ENCODE results near the gene SMIM36. TPM values are rescaled to one million over a fixed set of nuclear protein-coding genes. Genes with fewer than 3 reads are reported as not detected.
"Not testable (repeated sequence)": the region's sequence is repeated elsewhere in the genome, so short reads cannot be mapped to it uniquely, and the experiment has no call there.

The SMIM36 gene
- total and polyA plus RNA-seq, 12 donors: not detected

DNA sequence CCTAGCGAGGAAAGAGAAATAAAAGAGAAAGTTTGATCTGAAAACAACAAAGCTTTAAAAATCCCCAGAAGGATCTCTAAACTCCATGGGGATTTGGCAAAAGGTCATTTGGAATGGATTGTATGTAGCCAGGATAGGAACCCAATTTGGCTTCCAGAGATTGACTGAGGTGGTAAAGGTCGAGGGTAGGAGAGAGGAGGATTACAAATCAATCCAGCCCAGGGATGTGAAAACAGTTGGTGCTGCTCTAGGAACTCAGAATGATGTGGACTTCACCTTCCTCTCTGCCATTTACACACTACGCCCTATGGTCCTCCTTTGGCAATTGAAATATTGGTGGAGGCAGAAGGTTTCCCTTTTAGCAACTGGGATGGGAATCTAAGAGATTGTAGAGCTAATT, 18.8 kb upstream of the SMIM36 start:
- Histone ChIP-seq H3K4me3 (no peak overlapping the region), H3K4me1 (peaks cover 0 to 6% (median 0%) of the 10 kb centered on the region in 9 donors), H3K36me3 (no peaks in the 10 kb centered on the region), H3K9me3 (no peaks in the 10 kb centered on the region), H3K27ac (no peak overlapping the region), H3K27me3 (peaks cover 0 to 13% (median 0%) of the 10 kb centered on the region in 7 donors)
- TF ChIP-seq, protein P1, sequence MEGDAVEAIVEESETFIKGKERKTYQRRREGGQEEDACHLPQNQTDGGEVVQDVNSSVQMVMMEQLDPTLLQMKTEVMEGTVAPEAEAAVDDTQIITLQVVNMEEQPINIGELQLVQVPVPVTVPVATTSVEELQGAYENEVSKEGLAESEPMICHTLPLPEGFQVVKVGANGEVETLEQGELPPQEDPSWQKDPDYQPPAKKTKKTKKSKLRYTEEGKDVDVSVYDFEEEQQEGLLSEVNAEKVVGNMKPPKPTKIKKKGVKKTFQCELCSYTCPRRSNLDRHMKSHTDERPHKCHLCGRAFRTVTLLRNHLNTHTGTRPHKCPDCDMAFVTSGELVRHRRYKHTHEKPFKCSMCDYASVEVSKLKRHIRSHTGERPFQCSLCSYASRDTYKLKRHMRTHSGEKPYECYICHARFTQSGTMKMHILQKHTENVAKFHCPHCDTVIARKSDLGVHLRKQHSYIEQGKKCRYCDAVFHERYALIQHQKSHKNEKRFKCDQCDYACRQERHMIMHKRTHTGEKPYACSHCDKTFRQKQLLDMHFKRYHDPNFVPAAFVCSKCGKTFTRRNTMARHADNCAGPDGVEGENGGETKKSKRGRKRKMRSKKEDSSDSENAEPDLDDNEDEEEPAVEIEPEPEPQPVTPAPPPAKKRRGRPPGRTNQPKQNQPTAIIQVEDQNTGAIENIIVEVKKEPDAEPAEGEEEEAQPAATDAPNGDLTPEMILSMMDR (IDR thresholded peaks at IDR 0.05): no peak
- DNase-seq (no peak), ATAC-seq (no peak)
- 90 to 94% methylated on average over 3 of the region's 3 CpGs for WGBS, 2 donors
- intact Hi-C loops (cut with DNase I): loop anchor here in 4 of 10 donors (5.0 to 10.0 kb wide), 4 partner anchors 67 to 115 kb away; no protein-coding TSS in a partner anchor

DNA sequence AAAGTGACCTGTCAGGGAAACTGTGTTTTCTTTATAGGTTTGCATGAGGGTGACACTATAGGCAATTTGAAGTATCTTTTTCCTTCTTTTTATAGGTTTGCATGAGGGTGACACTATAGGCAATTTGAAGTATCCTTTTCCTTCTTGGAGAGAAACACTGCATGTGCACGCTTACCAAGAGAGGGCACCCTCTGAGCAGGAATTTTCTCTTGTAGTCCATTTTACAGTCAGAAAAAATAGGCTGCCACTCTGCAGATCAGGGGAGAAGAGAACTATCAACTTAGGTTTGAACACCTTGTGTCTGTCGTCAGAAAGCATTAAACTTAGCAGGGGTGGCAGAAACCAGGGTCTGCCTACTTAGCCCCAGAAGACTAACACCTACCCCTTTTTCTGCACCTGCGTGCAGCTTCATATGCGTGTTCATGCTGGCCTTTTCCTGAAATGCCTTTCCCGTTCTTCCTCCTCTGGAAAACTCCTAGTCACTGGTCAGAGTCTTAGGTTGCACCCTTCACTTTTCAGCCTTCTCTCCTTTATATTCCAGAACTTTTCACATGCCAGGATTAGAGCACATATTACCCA, 16.4 kb upstream of the SMIM36 start:
- Histone ChIP-seq H3K27me3 (peaks cover 0 to 9% (median 0%) of the 10 kb centered on the region in 7 donors), H3K4me1 (peaks cover 0 to 6% (median 0%) of the 10 kb centered on the region in 9 donors), H3K27ac (no peak overlapping the region), H3K4me3 (no peak overlapping the region), H3K9me3 (no peaks in the 10 kb centered on the region), H3K36me3 (no peaks in the 10 kb centered on the region)
- TF ChIP-seq, protein P1 (IDR thresholded peaks at IDR 0.05): peak; percentile 14 to 71 (median 60)
- WGBS, 2 donors: 66 to 69% methylated on average over 5 of the region's 5 CpGs
- ATAC-seq (peak in 7 of 8 donors; percentile 54 to 89 (median 83)), DNase-seq (peak in 1 of 2 donors; percentile 25)
- intact Hi-C loops (cut with DNase I): loop anchor here (1.0 to 10.0 kb wide), 16 partner anchors 74 to 1190 kb away; no protein-coding TSS in a partner anchor

DNA sequence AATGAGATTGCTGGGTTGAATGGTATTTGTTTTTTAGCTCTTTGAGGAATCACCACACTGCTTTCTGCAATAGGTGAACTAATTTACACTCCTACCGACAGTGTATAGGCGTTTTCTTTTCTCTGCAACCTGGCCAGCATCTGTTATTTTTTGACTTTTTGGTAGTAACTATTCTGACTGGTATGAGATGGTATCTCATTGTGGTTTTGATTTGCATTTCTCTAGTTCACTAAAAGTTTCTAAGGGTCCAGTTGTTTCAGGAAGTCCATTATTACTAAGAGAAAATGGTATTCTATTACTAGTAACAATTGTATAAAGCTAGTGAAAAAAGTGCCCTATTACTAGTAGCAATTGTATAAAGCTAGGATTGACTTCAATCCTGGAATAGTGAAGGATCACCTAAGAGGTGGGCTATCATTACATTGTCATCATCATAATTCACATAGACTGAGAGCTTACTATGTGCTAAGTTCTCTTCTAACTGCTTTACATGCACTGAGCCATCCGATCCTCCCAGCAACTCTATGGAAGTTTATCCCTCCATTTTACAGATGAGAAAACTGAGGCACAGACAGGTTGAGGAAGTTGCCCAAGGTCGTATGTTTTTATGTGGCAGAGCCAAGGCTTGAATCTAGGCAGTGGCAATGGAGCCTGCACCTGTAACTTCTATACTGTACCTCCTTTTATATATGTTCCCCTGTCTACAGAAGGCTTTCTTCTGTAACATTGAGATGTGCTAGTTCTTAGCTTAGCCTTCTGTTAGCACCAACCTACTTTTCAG, 13.4 kb upstream of the SMIM36 start:
- Histone ChIP-seq H3K27me3 (peaks cover 0 to 13% (median 4%) of the 10 kb centered on the region in 7 donors), H3K4me1 (peaks cover 0 to 12% (median 0%) of the 10 kb centered on the region in 9 donors), H3K36me3 (no peaks in the 10 kb centered on the region), H3K9me3 (no peaks in the 10 kb centered on the region), H3K4me3 (no peak overlapping the region), H3K27ac (no peak overlapping the region)
- ATAC-seq (no peak), DNase-seq (no peak)
- intact Hi-C loops (cut with DNase I): loop anchor here in 9 of 10 donors (5.0 to 10.0 kb wide), 9 partner anchors 118 to 1193 kb away; no protein-coding TSS in a partner anchor
- WGBS, 2 donors: 65 to 81% methylated on average over 4 of the region's 4 CpGs
- TF ChIP-seq, protein P1 (IDR thresholded peaks at IDR 0.05): no peak

DNA sequence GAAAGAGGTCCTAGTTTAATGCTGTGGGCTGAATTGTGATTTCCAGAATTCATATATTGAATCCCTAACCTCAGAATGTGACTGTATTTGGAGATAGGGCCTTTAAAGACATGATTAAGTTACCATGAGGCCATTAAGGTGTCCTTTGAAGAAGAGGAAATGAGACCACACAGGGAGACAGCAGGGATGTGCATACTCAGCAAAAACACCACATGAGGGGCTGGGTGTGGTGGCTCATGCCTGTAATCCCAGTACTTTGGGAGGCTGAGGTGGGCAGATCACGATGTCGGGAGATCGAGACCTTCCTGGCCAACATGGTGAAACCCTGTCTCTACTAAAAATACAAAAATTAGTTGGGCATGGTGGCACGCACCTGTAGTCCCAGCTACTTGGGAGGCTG, 11.8 kb upstream of the SMIM36 start:
- H3K27ac ChIP-seq, ATAC-seq, H3K36me3 ChIP-seq, H3K9me3 ChIP-seq, DNase-seq, H3K4me3 ChIP-seq: not testable (repeated sequence)
- WGBS, 2 donors: 94 to 96% methylated on average over 4 of the region's 4 CpGs
- H3K4me1 ChIP-seq: peaks cover 0 to 12% (median 0%) of the 10 kb centered on the region in 9 donors
- intact Hi-C loops (cut with DNase I): loop anchor here in 2 of 10 donors (10.0 kb wide), 2 partner anchors 122 to 192 kb away; no protein-coding TSS in a partner anchor
- peaks cover 0 to 15% (median 7%) of the 10 kb centered on the region in 7 donors for H3K27me3 ChIP-seq
